H9 (cell line): ENCODE data around the gene SNX15. TPM values are rescaled to one million over a fixed set of nuclear protein-coding genes. Genes with fewer than 3 reads are reported as not detected.

Source experiments
- DNase-seq: peaks from one replicate; pipeline ENCODE4 v3.0.0-alpha.2; 2017
- H2AFZ ChIP-seq: one replicate; pipeline ENCODE4 v1.6.1; 2013; ENCODE audit warnings: mild to moderate bottlenecking, low read length, control low read depth, moderate library complexity
- H2AK5ac ChIP-seq: 2 replicates; pipeline ENCODE4 v1.6.1; 2013; ENCODE audit warnings: low read length, control low read depth, mixed read lengths; ENCODE audit not compliant: insufficient read length
- H2BK120ac ChIP-seq: one replicate; pipeline ENCODE4 v1.6.1; 2013; ENCODE audit warnings: low read depth, mild to moderate bottlenecking, low read length, control low read depth, inconsistent platforms; ENCODE audit not compliant: poor library complexity, severe bottlenecking
- H2BK12ac ChIP-seq: 2 replicates; pipeline ENCODE4 v1.6.1; 2013; ENCODE audit warnings: low read length, control low read depth, mixed read lengths, low read depth; ENCODE audit not compliant: insufficient read length
- H2BK15ac ChIP-seq: 2 replicates; pipeline ENCODE4 v1.6.1; 2013; ENCODE audit warnings: low read depth, low read length, control low read depth
- H2BK20ac ChIP-seq: one replicate; pipeline ENCODE4 v1.6.1; 2013; ENCODE audit warnings: low read depth, mild to moderate bottlenecking, low read length, control low read depth, inconsistent platforms; ENCODE audit not compliant: poor library complexity, severe bottlenecking
- H2BK5ac ChIP-seq: 2 replicates; pipeline ENCODE4 v1.6.1; 2013; ENCODE audit warnings: low read length, control low read depth, mixed read lengths; ENCODE audit not compliant: insufficient read length
- H3K14ac ChIP-seq: 2 replicates; pipeline ENCODE4 v1.6.1; 2013; ENCODE audit warnings: low read length, control low read depth; ENCODE audit not compliant: insufficient read depth
- H3K18ac ChIP-seq: 2 replicates; pipeline ENCODE4 v1.6.1; 2013; ENCODE audit warnings: low read depth, mild to moderate bottlenecking, mixed read lengths, low read length, control low read depth; ENCODE audit not compliant: insufficient read length
- H3K23ac ChIP-seq: 2 replicates; pipeline ENCODE4 v1.6.1; 2013; ENCODE audit warnings: low read length, control low read depth, mixed read lengths, low read depth; ENCODE audit not compliant: insufficient read length
- H3K23me2 ChIP-seq: 2 replicates; pipeline ENCODE4 v1.6.1; 2013; ENCODE audit warnings: low read depth, mild to moderate bottlenecking, mixed read lengths, low read length, control low read depth; ENCODE audit not compliant: insufficient read length, poor library complexity, severe bottlenecking
- H3K27ac ChIP-seq: 2 replicates; pipeline ENCODE4 v1.5.1; 2013; ENCODE audit warnings: low read length, control low read depth, mixed read lengths, low read depth; ENCODE audit not compliant: insufficient read length
- H3K27me3 ChIP-seq: 2 replicates; pipeline ENCODE4 v1.6.1; 2013; ENCODE audit warnings: low read length, control low read depth, inconsistent platforms; ENCODE audit not compliant: insufficient read depth
- H3K4ac ChIP-seq: 2 replicates; pipeline ENCODE4 v1.6.1; 2013; ENCODE audit warnings: low read depth, mild to moderate bottlenecking, control low read depth, inconsistent platforms, low read length, moderate library complexity
- H3K4me1 ChIP-seq: 2 replicates; pipeline ENCODE4 v1.6.1; 2013; ENCODE audit warnings: low read length, control low read depth, inconsistent platforms; ENCODE audit not compliant: insufficient read depth
- H3K4me2 ChIP-seq: 2 replicates; pipeline ENCODE4 v1.6.1; 2013; ENCODE audit warnings: low read length, control low read depth, mixed read lengths; ENCODE audit not compliant: insufficient read length, insufficient read depth
- H3K56ac ChIP-seq: 2 replicates; pipeline ENCODE4 v1.6.1; 2013; ENCODE audit warnings: low read depth, mild to moderate bottlenecking, mixed read lengths, low read length, control low read depth; ENCODE audit not compliant: insufficient read length
- H3K79me1 ChIP-seq: 2 replicates; pipeline ENCODE4 v1.6.1; 2013; ENCODE audit warnings: low read depth, mild to moderate bottlenecking, moderate library complexity, low read length, control low read depth, inconsistent platforms; ENCODE audit not compliant: insufficient read depth, poor library complexity, severe bottlenecking
- H3K79me2 ChIP-seq: 2 replicates; pipeline ENCODE4 v1.6.1; 2013; ENCODE audit warnings: low read length, control low read depth, inconsistent platforms; ENCODE audit not compliant: insufficient read depth
- H3K9ac ChIP-seq: 2 replicates; pipeline ENCODE4 v1.6.1; 2013; ENCODE audit warnings: low read length, control low read depth, mixed read lengths; ENCODE audit not compliant: insufficient read length; ENCODE audit errors: extremely low read depth
- H3K9me3 ChIP-seq: one replicate; pipeline ENCODE4 v1.6.1; 2013; ENCODE audit warnings: low read depth, low read length, inconsistent platforms; ENCODE audit not compliant: control insufficient read depth
- H3T11ph ChIP-seq: one replicate; pipeline ENCODE4 v1.6.1; 2013; ENCODE audit warnings: mild to moderate bottlenecking, low read length, control low read depth, inconsistent platforms
- H4K20me1 ChIP-seq: one replicate; pipeline ENCODE4 v1.6.1; 2013; ENCODE audit not compliant: control insufficient read depth, insufficient read length, insufficient read depth
- H4K5ac ChIP-seq: 2 replicates; pipeline ENCODE4 v1.6.1; 2013; ENCODE audit warnings: low read depth, mild to moderate bottlenecking, mixed read lengths, low read length, control low read depth; ENCODE audit not compliant: insufficient read length
- H4K8ac ChIP-seq: replicated peaks from 2 replicates; pipeline ENCODE4 v1.6.1; 2013; ENCODE audit warnings: low read length, control low read depth, mixed read lengths, low read depth; ENCODE audit not compliant: insufficient read length
- H4K91ac ChIP-seq: 2 replicates; pipeline ENCODE4 v1.6.1; 2013; ENCODE audit warnings: low read depth, mild to moderate bottlenecking, moderate library complexity, mixed read lengths, low read length, control low read depth; ENCODE audit not compliant: insufficient read length
- H3K27ac Mint-ChIP-seq, 3 experiments: 2 replicates in 2 of 3; 3 replicates in 1 of 3; pipeline ENCODE4 v1.8.0; 2020 to 2021; ENCODE audit warnings: mixed read lengths in 3 of 3, mild to moderate bottlenecking in 1 of 3, moderate library complexity in 1 of 3
- H3K27me3 Mint-ChIP-seq: 2 replicates; pipeline ENCODE4 v1.8.0; 2021; ENCODE audit warnings: low read depth, mild to moderate bottlenecking, moderate library complexity, mixed read lengths
- H3K36me3 Mint-ChIP-seq, 3 experiments: 2 replicates in 2 of 3; 3 replicates in 1 of 3; pipeline ENCODE4 v1.8.0; 2020 to 2021; ENCODE audit warnings: low read depth in 3 of 3, mixed read lengths in 3 of 3; ENCODE audit not compliant: insufficient read depth in 1 of 3
- H3K4me1 Mint-ChIP-seq, 2 experiments: 2 replicates each; pipeline ENCODE4 v1.8.0; 2020; ENCODE audit warnings: mixed read lengths in 2 of 2
- H3K4me3 Mint-ChIP-seq, 2 experiments: 2 replicates in 1 of 2; 3 replicates in 1 of 2; pipeline ENCODE4 v1.8.0; 2020 to 2021; ENCODE audit warnings: mild to moderate bottlenecking in 2 of 2, mixed read lengths in 2 of 2, moderate library complexity in 1 of 2
- H3K9me3 Mint-ChIP-seq, 2 experiments: 2 replicates in 1 of 2; 3 replicates in 1 of 2; pipeline ENCODE4 v1.8.0; 2020; ENCODE audit warnings: mild to moderate bottlenecking in 2 of 2, mixed read lengths in 2 of 2, moderate library complexity in 1 of 2
- WGBS: extraction: QIAGEN DNeasy Blood & Tissue Kit; methylation state at CpG from one replicate; pipeline ENCODE4 v1.1.7; 2013; ENCODE audit warnings: missing lambda C conversion rate, low lambda C conversion rate, mixed read lengths; ENCODE audit not compliant: insufficient read length; ENCODE audit errors: extremely low coverage; 5-methylcytosine and 5-hydroxymethylcytosine counted together
- total RNA-seq: library from RNA; stranded (reverse); gene quantifications from 2 replicates; pipeline ENCODE4 v1.2.1, GENCODE V29; 2021
- TF ChIP-seq, protein P1 (sequence below): fragments of 200-600 bp; sonication (generic); conservative IDR thresholded peaks from 3 replicates; pipeline ENCODE4 v1.8.0; 2021; ENCODE audit warnings: antibody characterized with exemption, mild to moderate bottlenecking

SNX15 gene
- total RNA-seq, 1 experiment from 2014 or later: 24.3 TPM

GRCh38 chr11:64989416-64989815, 37.8 kb upstream of the SNX15 start:
- H3K14ac ChIP-seq: no peak overlapping the region
- no peaks in the 10 kb centered on the region for H3K79me2 ChIP-seq
- Mint-ChIP-seq H3K4me1 (no peaks in the 10 kb centered on the region), H3K36me3 (no peaks in the 10 kb centered on the region), H3K4me3 (no peak overlapping the region), H3K9me3 (no peaks in the 10 kb centered on the region), H3K27me3 (no peaks in the 10 kb centered on the region; the same call in 1 of the 2 replicates), H3K27ac (no peak overlapping the region)
- no peaks in the 10 kb centered on the region for H3K79me1 ChIP-seq
- no peak overlapping the region for H2BK5ac ChIP-seq
- no peak overlapping the region for H2BK20ac ChIP-seq
- no peak overlapping the region for H2AFZ ChIP-seq
- H4K5ac ChIP-seq: no peak overlapping the region
- no peak overlapping the region for H2BK120ac ChIP-seq
- H3K4ac ChIP-seq: no peak overlapping the region
- no peak overlapping the region for H3K18ac ChIP-seq
- H3K56ac ChIP-seq: no peak overlapping the region
- H3K23me2 ChIP-seq: no peaks in the 10 kb centered on the region
- no peak for DNase-seq
- H3K23ac ChIP-seq: no peak overlapping the region
- H2BK15ac ChIP-seq: no peak overlapping the region
- H4K91ac ChIP-seq: no peak overlapping the region
- no peak overlapping the region for H2BK12ac ChIP-seq
- no peak overlapping the region for H3K9ac ChIP-seq
- TF ChIP-seq, protein P1, sequence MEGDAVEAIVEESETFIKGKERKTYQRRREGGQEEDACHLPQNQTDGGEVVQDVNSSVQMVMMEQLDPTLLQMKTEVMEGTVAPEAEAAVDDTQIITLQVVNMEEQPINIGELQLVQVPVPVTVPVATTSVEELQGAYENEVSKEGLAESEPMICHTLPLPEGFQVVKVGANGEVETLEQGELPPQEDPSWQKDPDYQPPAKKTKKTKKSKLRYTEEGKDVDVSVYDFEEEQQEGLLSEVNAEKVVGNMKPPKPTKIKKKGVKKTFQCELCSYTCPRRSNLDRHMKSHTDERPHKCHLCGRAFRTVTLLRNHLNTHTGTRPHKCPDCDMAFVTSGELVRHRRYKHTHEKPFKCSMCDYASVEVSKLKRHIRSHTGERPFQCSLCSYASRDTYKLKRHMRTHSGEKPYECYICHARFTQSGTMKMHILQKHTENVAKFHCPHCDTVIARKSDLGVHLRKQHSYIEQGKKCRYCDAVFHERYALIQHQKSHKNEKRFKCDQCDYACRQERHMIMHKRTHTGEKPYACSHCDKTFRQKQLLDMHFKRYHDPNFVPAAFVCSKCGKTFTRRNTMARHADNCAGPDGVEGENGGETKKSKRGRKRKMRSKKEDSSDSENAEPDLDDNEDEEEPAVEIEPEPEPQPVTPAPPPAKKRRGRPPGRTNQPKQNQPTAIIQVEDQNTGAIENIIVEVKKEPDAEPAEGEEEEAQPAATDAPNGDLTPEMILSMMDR: no peak
- no CpG with 5 or more reads among the region's 13 CpGs for WGBS
- H3K27ac ChIP-seq: no peak overlapping the region
- no peaks in the 10 kb centered on the region for H4K20me1 ChIP-seq
- H3K9me3 ChIP-seq: no peaks in the 10 kb centered on the region
- H3K4me1 ChIP-seq: no peaks in the 10 kb centered on the region
- H3T11ph ChIP-seq: no peak overlapping the region
- no peak overlapping the region for H3K4me2 ChIP-seq
- no peak overlapping the region for H4K8ac ChIP-seq
- no peaks in the 10 kb centered on the region for H3K27me3 ChIP-seq
- H2AK5ac ChIP-seq: no peak overlapping the region
